IMR-90 (cell line): ENCODE results near the gene DENND2D. TPM values are rescaled to one million over a fixed set of nuclear protein-coding genes. Genes with fewer than 3 reads are reported as not detected.
A peak's percentile ranks its signal among the peaks of the same experiment; 100 is the strongest.

Source experiments
- ATAC-seq: fragments of 200-7000 bp; cut with Tn5 transposase; 2 replicates; pipeline ENCODE4 v1.9.1; 2020; ENCODE audit warnings: low read depth, mild to moderate bottlenecking, moderate library complexity
- BruUV-seq: library from RNA; stranded (reverse); fragments of 400-500 nt; replicated peaks from 2 replicates; lab custom pipeline; 2021; lab: Mats Ljungman, UMichigan
- CTCF ChIA-PET: fragments of 300-600 bp; formaldehyde crosslinking; extraction: SDS; loops from one replicate; lab custom pipeline; 2021; ENCODE audit warnings: antibody characterized with exemption; lab: Yijun Ruan, JAX
- POLR2A ChIA-PET: fragments of 300-600 bp; sonication (Branson Sonifier 250); formaldehyde crosslinking; loops from one replicate; lab custom pipeline; 2022; ENCODE audit warnings: antibody characterized with exemption; ENCODE audit not compliant: unreplicated experiment; lab: Charles Lee
- DNase-seq: peaks from one replicate; pipeline ENCODE4 v3.0.0; 2013
- H2AFZ ChIP-seq: replicated peaks from 2 replicates; pipeline ENCODE3; 2013; ENCODE audit warnings: low read length, mild to moderate bottlenecking; ENCODE audit not compliant: poor library complexity
- H2AK5ac ChIP-seq: 2 replicates; pipeline ENCODE4 v1.6.1; 2013; ENCODE audit warnings: low read depth, low read length, inconsistent platforms
- H2AK9ac ChIP-seq: replicated peaks from 2 replicates; pipeline ENCODE3; 2013; ENCODE audit warnings: mild to moderate bottlenecking, low read depth, low read length, moderate library complexity; ENCODE audit not compliant: poor library complexity
- H2BK120ac ChIP-seq: 2 replicates; pipeline ENCODE4 v1.6.1; 2013; ENCODE audit warnings: low read depth, low read length, inconsistent platforms
- H2BK15ac ChIP-seq: 3 replicates; pipeline ENCODE4 v1.6.1; 2013; ENCODE audit warnings: low read depth, low read length, inconsistent platforms
- H2BK20ac ChIP-seq: 2 replicates; pipeline ENCODE4 v1.6.1; 2013; ENCODE audit warnings: low read depth, mild to moderate bottlenecking, inconsistent platforms, low read length, moderate library complexity
- H2BK5ac ChIP-seq: 2 replicates; pipeline ENCODE4 v1.6.1; 2013; ENCODE audit warnings: mild to moderate bottlenecking, low read depth, low read length, inconsistent platforms; ENCODE audit not compliant: poor library complexity, severe bottlenecking
- H3K14ac ChIP-seq: replicated peaks from 2 replicates; pipeline ENCODE4 v1.6.1; 2013; ENCODE audit warnings: low read depth, low read length, inconsistent platforms
- H3K18ac ChIP-seq: 2 replicates; pipeline ENCODE4 v1.6.1; 2013; ENCODE audit warnings: low read depth, low read length, control low read depth
- H3K23ac ChIP-seq: 2 replicates; pipeline ENCODE4 v1.6.1; 2013; ENCODE audit warnings: low read depth, low read length, inconsistent platforms
- H3K27ac ChIP-seq: 2 replicates; pipeline ENCODE4 v1.5.1; 2013; ENCODE audit warnings: mild to moderate bottlenecking, control low read depth, low read length; ENCODE audit not compliant: insufficient read depth
- H3K27me3 ChIP-seq: 2 replicates; pipeline ENCODE4 v1.6.1; 2013; ENCODE audit warnings: low read length; ENCODE audit not compliant: control insufficient read depth, insufficient read depth
- H3K36me3 ChIP-seq: 2 replicates; pipeline ENCODE4 v1.6.1; 2013; ENCODE audit warnings: low read length, mixed read lengths; ENCODE audit not compliant: control insufficient read depth, insufficient read depth
- H3K4ac ChIP-seq: 2 replicates; pipeline ENCODE4 v1.6.1; 2013; ENCODE audit warnings: low read depth, low read length, inconsistent platforms
- H3K4me1 ChIP-seq: 2 replicates; pipeline ENCODE4 v1.6.1; 2013; ENCODE audit warnings: low read length, mixed read lengths; ENCODE audit not compliant: control insufficient read depth, insufficient read depth
- H3K4me2 ChIP-seq: 2 replicates; pipeline ENCODE4 v1.6.1; 2013; ENCODE audit warnings: low read depth, mild to moderate bottlenecking, control low read depth, low read length, moderate library complexity
- H3K4me3 ChIP-seq: 2 replicates; pipeline ENCODE4 v1.5.1; 2013; ENCODE audit warnings: low read depth, mild to moderate bottlenecking, control low read depth, low read length, moderate library complexity; ENCODE audit not compliant: insufficient read depth
- H3K56ac ChIP-seq: 2 replicates; pipeline ENCODE4 v1.6.1; 2013; ENCODE audit warnings: low read length, inconsistent platforms; ENCODE audit not compliant: insufficient read depth; ENCODE audit errors: extremely low read depth
- H3K79me1 ChIP-seq, 2 experiments: 2 replicates each; pipeline ENCODE4 v1.6.1; 2013; ENCODE audit warnings: low read length in 2 of 2, inconsistent platforms in 1 of 2, low read depth in 1 of 2
- H3K9ac ChIP-seq: 2 replicates; pipeline ENCODE4 v1.6.1; 2013; ENCODE audit warnings: low read depth, low read length, control low read depth
- H3K9me1 ChIP-seq: 2 replicates; pipeline ENCODE4 v1.6.1; 2013; ENCODE audit warnings: low read length, inconsistent platforms; ENCODE audit not compliant: insufficient read depth
- H3K9me3 ChIP-seq: 2 replicates; pipeline ENCODE4 v1.6.1; 2013; ENCODE audit warnings: low read length; ENCODE audit not compliant: control insufficient read depth, insufficient read depth
- H4K20me1 ChIP-seq: 2 replicates; pipeline ENCODE4 v1.6.1; 2013; ENCODE audit warnings: low read length, inconsistent platforms; ENCODE audit not compliant: insufficient read depth
- H4K5ac ChIP-seq: 2 replicates; pipeline ENCODE4 v1.6.1; 2013; ENCODE audit warnings: mild to moderate bottlenecking, low read depth, low read length, control low read depth
- H4K8ac ChIP-seq, 2 experiments: 2 replicates each; pipeline ENCODE4 v1.6.1; 2013; ENCODE audit warnings: low read depth in 2 of 2, low read length in 2 of 2, control low read depth in 1 of 2, inconsistent platforms in 1 of 2
- H4K91ac ChIP-seq: 2 replicates; pipeline ENCODE4 v1.6.1; 2013; ENCODE audit warnings: low read depth, low read length, inconsistent platforms; ENCODE audit not compliant: insufficient read depth
- CEBPB ChIP-seq: IDR thresholded peaks from 2 replicates; pipeline ENCODE4 v1.6.1; 2012; ENCODE audit warnings: low read depth, low read length, improper control_type of control experiment
- MAFK ChIP-seq: IDR thresholded peaks from 2 replicates; pipeline ENCODE4 v1.6.1; 2012; ENCODE audit warnings: low read depth, low read length, improper control_type of control experiment
- MXI1 ChIP-seq: IDR thresholded peaks from 2 replicates; pipeline ENCODE4 v1.6.1; 2012; ENCODE audit warnings: low read depth, mild to moderate bottlenecking, low read length, moderate library complexity, borderline replicate concordance
- WGBS, 2 experiments: methylation state at CpG; one replicate each; pipeline versions ENCODE4 v1.1.5 to v1.1.7; 2013; ENCODE audit warnings: missing lambda C conversion rate in 2 of 2; ENCODE audit not compliant: insufficient read length in 1 of 2; ENCODE audit errors: extremely low coverage in 2 of 2; 5-methylcytosine and 5-hydroxymethylcytosine counted together
- dilution Hi-C: fragments of 300-500 bp; cut with HindIII; formaldehyde crosslinking; loops from one replicate; pipeline ENCODE4 v1.14.3; 2018; ENCODE audit warnings: low sequenced_read_pairs; ENCODE audit not compliant: unreplicated experiment
- in situ Hi-C: fragments of 300-500 bp; cut with MboI; formaldehyde crosslinking; loops from 3 replicates; pipeline ENCODE4 v1.14.3; 2019; ENCODE audit warnings: low sequenced_read_pairs, inconsistent platforms, mixed read lengths
- intact Hi-C: fragments of 100-400 bp; cut with micrococcal nuclease; formaldehyde crosslinking; loops from 2 replicates; pipeline ENCODE4 v1.10.0; 2022
- polyA plus RNA-seq, 3 experiments: library from polyadenylated mRNA; depleted of rRNA; stranded (reverse); fragments of >200 nt; gene quantifications; 2 replicates each; pipeline ENCODE4 v1.2.3, GENCODE V29; 2012; ENCODE audit warnings: low replicate concordance in 1 of 3
- total RNA-seq: library from RNA; depleted of rRNA; stranded (reverse); fragments of >200 nt; gene quantifications from 2 replicates; pipeline ENCODE4 v1.2.3, GENCODE V29; 2012

Gene DENND2D
- total and polyA plus RNA-seq, 2 of the 4 experiments (the other 2 are of a cell fraction), result 0.86 to 0.90 TPM

DNA sequence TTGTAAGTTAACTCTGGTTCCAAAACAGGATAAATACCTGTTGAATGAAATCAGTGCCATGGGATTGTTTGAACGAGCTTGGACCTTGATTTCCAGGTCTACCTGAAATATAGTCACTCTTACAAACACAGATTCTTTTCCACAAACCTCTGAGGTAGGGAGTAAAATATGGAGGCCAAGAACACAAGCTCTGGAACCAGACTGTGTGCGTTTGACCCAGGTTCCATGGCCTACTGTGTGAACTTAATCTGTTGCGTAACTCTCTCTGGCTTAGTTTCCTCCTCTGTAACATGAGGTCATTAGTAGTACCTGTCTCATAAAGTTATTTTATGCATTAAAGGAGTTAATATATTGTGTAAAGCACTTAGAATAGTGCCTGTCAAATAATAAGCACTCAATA lies 25.1 kb downstream of the DENND2D start:
- no CpG with 5 or more reads among the region's 3 CpGs for WGBS, 2 experiments
- POLR2A ChIA-PET, result no interaction called here
- no peak overlapping the region for H3K23ac ChIP-seq

More for the DNA sequence above, 25.1 kb downstream of the DENND2D start:
- CTCF ChIA-PET, result no interaction called here
- no TSS peak for BruUV-seq
- Histone ChIP-seq H2BK120ac (no peak overlapping the region), H3K9ac (no peak overlapping the region), H3K4me3 (no peak overlapping the region), H3K79me1 (no peaks in the 10 kb centered on the region), H3K27ac (no peak overlapping the region), H4K91ac (no peak overlapping the region), H3K56ac (no peak overlapping the region), H4K20me1 (no peaks in the 10 kb centered on the region), H3K4ac (no peak overlapping the region), H4K8ac (no peak overlapping the region), H3K27me3 (no peaks in the 10 kb centered on the region), H3K9me3 (no peaks in the 10 kb centered on the region), H3K9me1 (no peaks in the 10 kb centered on the region), H2BK20ac (no peak overlapping the region), H2AK5ac (no peak overlapping the region), H3K18ac (no peak overlapping the region), H4K5ac (no peak overlapping the region), H2AK9ac (no peak overlapping the region), H3K4me2 (no peak overlapping the region), H2BK15ac (no peak overlapping the region), H3K14ac (no peak overlapping the region), H2BK5ac (no peak overlapping the region), H3K36me3 (peaks cover 5% of the 10 kb centered on the region), H3K4me1 (no peaks in the 10 kb centered on the region), H2AFZ (no peak overlapping the region)
- DNase-seq (no peak), ATAC-seq (no peak)
- in situ Hi-C loops, result no loop called here
- TF ChIP-seq CEBPB, result peak; percentile 82
- TF ChIP-seq MXI1, result no peak
- TF ChIP-seq MAFK, result no peak
- dilution Hi-C loops, result no loop called here
- intact Hi-C loops, result no loop called here
